Measurements from ENCODE around the gene PLEK2.

The PLEK2 gene

DNA sequence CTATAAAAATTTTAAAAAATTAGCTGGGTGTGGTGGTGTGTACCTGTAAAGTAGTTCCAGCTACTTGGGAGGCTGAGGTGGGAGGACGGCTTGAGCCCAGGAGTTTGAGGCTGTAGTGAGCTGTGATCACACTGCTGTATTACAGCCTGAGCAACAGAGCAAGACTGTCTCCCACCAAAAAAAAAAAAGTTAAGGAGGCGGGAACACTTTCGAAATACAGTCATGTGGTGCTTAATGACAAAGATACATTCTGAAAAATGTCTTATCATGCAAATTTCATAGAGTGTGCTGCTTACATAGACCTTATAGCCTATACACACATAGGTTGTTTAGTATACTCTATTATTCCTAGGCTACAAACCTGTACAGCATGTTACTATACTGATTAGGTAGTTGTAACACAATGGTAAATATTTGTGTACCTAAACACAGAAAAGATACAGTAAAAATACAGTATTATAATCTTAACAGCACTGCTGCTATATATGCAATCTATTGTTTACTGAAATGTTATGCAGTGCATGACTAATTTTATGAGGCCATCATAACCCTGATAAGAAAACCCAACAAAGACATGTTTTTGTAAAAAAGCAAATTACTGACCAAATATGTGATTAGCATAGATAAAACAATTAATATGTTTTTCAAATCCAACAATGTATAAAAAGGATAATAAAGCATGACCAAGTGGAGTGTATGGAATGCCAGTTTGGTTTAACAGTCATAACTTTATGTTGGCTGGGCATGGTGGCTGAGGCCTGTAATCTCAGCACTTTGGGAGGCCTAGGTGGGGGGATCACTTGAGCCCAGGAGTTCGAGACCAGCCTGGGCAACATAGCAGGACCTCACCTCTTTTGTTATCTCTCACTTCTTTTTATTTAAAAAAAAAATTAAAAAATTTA lies 40.5 kb downstream of the PLEK2 start:
- H3K14ac ChIP-seq (ENCODE audit: low read length in 2 of 2) = no peak overlapping the region
- DNase-seq = peak; percentile 41
- peaks cover 1% of the 10 kb centered on the region for H3K4me1 ChIP-seq (ENCODE audit: control insufficient read depth, insufficient read depth, low read depth, low read length)
- H3K27me3 ChIP-seq (ENCODE audit: control insufficient read depth in 1 of 2, insufficient read depth in 1 of 2, low read length in 2 of 2) = no peaks in the 10 kb centered on the region
- peaks cover 16 to 91% of the 10 kb centered on the region in 2 experiments for H3K36me3 ChIP-seq (ENCODE audit: control insufficient read depth in 1 of 2, insufficient read depth in 2 of 2, low read depth in 1 of 2, low read length in 2 of 2)
- H2BK12ac ChIP-seq (ENCODE audit: low read length in 2 of 2) = no peak overlapping the region
- H3K4ac ChIP-seq (ENCODE audit: low read depth in 1 of 2, low read length in 2 of 2) = no peak overlapping the region
- H4K8ac ChIP-seq (ENCODE audit: low read length) = no peak overlapping the region
- no peak overlapping the region for H3K18ac ChIP-seq (ENCODE audit: low read depth in 1 of 2, low read length in 2 of 2)
- H2BK120ac ChIP-seq (ENCODE audit: low read depth, low read length) = no peak overlapping the region
- no peak overlapping the region for H2BK5ac ChIP-seq (ENCODE audit: low read depth, low read length, poor library complexity, severe bottlenecking)
- no peak overlapping the region for H4K91ac ChIP-seq (ENCODE audit: low read length)
- no peak overlapping the region for H3K4me3 ChIP-seq (ENCODE audit: insufficient read depth in 1 of 2, low read depth in 1 of 2, low read length in 2 of 2)
- H2AK5ac ChIP-seq (ENCODE audit: low read length, severe bottlenecking) = no peak overlapping the region
- no peaks in the 10 kb centered on the region for H3K9me3 ChIP-seq (ENCODE audit: control insufficient read depth, low read length)
- WGBS = 100% methylated on average over 1 of the region's 4 CpGs
- H2AFZ ChIP-seq (ENCODE audit: low read depth, low read length) = no peak overlapping the region
- no peak overlapping the region for H3K9ac ChIP-seq (ENCODE audit: low read length)
- H2BK15ac ChIP-seq (ENCODE audit: low read depth, poor library complexity, severe bottlenecking) = no peak overlapping the region
- H3K4me2 ChIP-seq (ENCODE audit: low read length, poor library complexity, severe bottlenecking) = no peak overlapping the region
- no peak overlapping the region for H3K23ac ChIP-seq (ENCODE audit: low read length in 2 of 2)
- H3K79me1 ChIP-seq (replicated peaks; ENCODE audit: low read length, poor library complexity, severe bottlenecking) = peaks cover 25% of the 10 kb centered on the region
- H3K27ac ChIP-seq (ENCODE audit: low read length, poor library complexity, severe bottlenecking) = no peak overlapping the region

- H2BK120ac ChIP-seq (ENCODE audit: low read depth, low read length) = no peak overlapping the region
- no peak overlapping the region for H3K9ac ChIP-seq (ENCODE audit: low read length)
- H2BK12ac ChIP-seq (ENCODE audit: low read length in 2 of 2) = no peak overlapping the region
- H3K4ac ChIP-seq (ENCODE audit: low read depth in 1 of 2, low read length in 2 of 2) = no peak overlapping the region
- peak overlapping the region; percentile 40 for H2BK15ac ChIP-seq (ENCODE audit: low read depth, poor library complexity, severe bottlenecking)
- H3K4me2 ChIP-seq (ENCODE audit: low read length, poor library complexity, severe bottlenecking) = no peak overlapping the region
- no peak overlapping the region for H3K18ac ChIP-seq (ENCODE audit: low read depth in 1 of 2, low read length in 2 of 2)
- peaks cover 1% of the 10 kb centered on the region for H3K4me1 ChIP-seq (ENCODE audit: control insufficient read depth, insufficient read depth, low read depth, low read length)
- H3K14ac ChIP-seq (ENCODE audit: low read length in 2 of 2) = no peak overlapping the region
- H3K79me1 ChIP-seq (replicated peaks; ENCODE audit: low read length, poor library complexity, severe bottlenecking) = peaks cover 25% of the 10 kb centered on the region
- no peak for DNase-seq
- WGBS = 96% methylated on average over 5 of the region's 5 CpGs
- no peak overlapping the region for H2AK5ac ChIP-seq (ENCODE audit: low read length, severe bottlenecking)
- H3K23ac ChIP-seq (ENCODE audit: low read length in 2 of 2) = no peak overlapping the region
- H3K27me3 ChIP-seq (ENCODE audit: control insufficient read depth in 1 of 2, insufficient read depth in 1 of 2, low read length in 2 of 2) = no peaks in the 10 kb centered on the region
- H2AFZ ChIP-seq (ENCODE audit: low read depth, low read length) = no peak overlapping the region
- H4K91ac ChIP-seq (ENCODE audit: low read length) = no peak overlapping the region
- no peaks in the 10 kb centered on the region for H3K9me3 ChIP-seq (ENCODE audit: control insufficient read depth, low read length)
- H3K27ac ChIP-seq (ENCODE audit: low read length, poor library complexity, severe bottlenecking) = no peak overlapping the region
- peaks cover 19 to 91% of the 10 kb centered on the region in 2 experiments for H3K36me3 ChIP-seq (ENCODE audit: control insufficient read depth in 1 of 2, insufficient read depth in 2 of 2, low read depth in 1 of 2, low read length in 2 of 2)
- H3K4me3 ChIP-seq (ENCODE audit: insufficient read depth in 1 of 2, low read depth in 1 of 2, low read length in 2 of 2) = no peak overlapping the region
- H2BK5ac ChIP-seq (ENCODE audit: low read depth, low read length, poor library complexity, severe bottlenecking) = no peak overlapping the region
- no peak overlapping the region for H4K8ac ChIP-seq (ENCODE audit: low read length)
Observed at GRCh38 chr14:67370830-67371229, 41.1 kb downstream of the PLEK2 start.

GRCh38 chr14:67365476-67365875 lies 46.5 kb downstream of the PLEK2 start:
- no peak overlapping the region for H2BK5ac ChIP-seq (ENCODE audit: low read depth, low read length, poor library complexity, severe bottlenecking)

GRCh38 chr14:67360470-67361206 lies 51.3 kb downstream of the PLEK2 start:
- Histone ChIP-seq H3K27ac (ENCODE audit: low read length, poor library complexity, severe bottlenecking) (peak overlapping the region; percentile 95), H4K91ac (ENCODE audit: low read length) (no peak overlapping the region), H3K4me2 (ENCODE audit: low read length, poor library complexity, severe bottlenecking) (peak overlapping the region; percentile 94), H3K9ac (ENCODE audit: low read length) (peak overlapping the region; percentile 95), H3K79me1 (replicated peaks; ENCODE audit: low read length, poor library complexity, severe bottlenecking) (peaks cover 3% of the 10 kb centered on the region), H2BK15ac (ENCODE audit: low read depth, poor library complexity, severe bottlenecking) (peak overlapping the region; percentile 41), H3K27me3 (ENCODE audit: control insufficient read depth in 1 of 2, insufficient read depth in 1 of 2, low read length in 2 of 2) (no peaks in the 10 kb centered on the region), H3K36me3 (ENCODE audit: control insufficient read depth in 1 of 2, insufficient read depth in 2 of 2, low read depth in 1 of 2, low read length in 2 of 2) (peaks cover 0 to 24% of the 10 kb centered on the region in 2 experiments), H3K23ac (ENCODE audit: low read length in 2 of 2) (peak overlapping the region in 1 of 2 experiments; percentile 89), H3K18ac (ENCODE audit: low read depth in 1 of 2, low read length in 2 of 2) (peak overlapping the region in 1 of 2 experiments; percentile 87), H2BK5ac (ENCODE audit: low read depth, low read length, poor library complexity, severe bottlenecking) (no peak overlapping the region), H2BK120ac (ENCODE audit: low read depth, low read length) (no peak overlapping the region), H2AK5ac (ENCODE audit: low read length, severe bottlenecking) (peak overlapping the region; percentile 31), H3K4ac (ENCODE audit: low read depth in 1 of 2, low read length in 2 of 2) (peak overlapping the region in 1 of 2 experiments; percentile 85), H3K4me3 (ENCODE audit: insufficient read depth in 1 of 2, low read depth in 1 of 2, low read length in 2 of 2) (peak overlapping the region; percentile 74 to 94), H3K9me3 (ENCODE audit: control insufficient read depth, low read length) (no peaks in the 10 kb centered on the region), H2AFZ (ENCODE audit: low read depth, low read length) (peak overlapping the region; percentile 36), H3K4me1 (ENCODE audit: control insufficient read depth, insufficient read depth, low read depth, low read length) (peaks cover 8% of the 10 kb centered on the region), H3K14ac (ENCODE audit: low read length in 2 of 2) (peak overlapping the region in 1 of 2 experiments; percentile 92), H2BK12ac (ENCODE audit: low read length in 2 of 2) (peak overlapping the region in 1 of 2 experiments; percentile 54), H4K8ac (ENCODE audit: low read length) (peak overlapping the region; percentile 5)
- WGBS = under 1% methylated on average over 27 of the region's 34 CpGs
- no peak for DNase-seq

More at GRCh38 chr14:67365476-67365875, 46.5 kb downstream of the PLEK2 start:
- H3K36me3 ChIP-seq (ENCODE audit: control insufficient read depth in 1 of 2, insufficient read depth in 2 of 2, low read depth in 1 of 2, low read length in 2 of 2) = peaks cover 16 to 68% of the 10 kb centered on the region in 2 experiments
- H2AFZ ChIP-seq (ENCODE audit: low read depth, low read length) = no peak overlapping the region
- no peak overlapping the region for H2BK15ac ChIP-seq (ENCODE audit: low read depth, poor library complexity, severe bottlenecking)
- H3K18ac ChIP-seq (ENCODE audit: low read depth in 1 of 2, low read length in 2 of 2) = no peak overlapping the region
- H3K9me3 ChIP-seq (ENCODE audit: control insufficient read depth, low read length) = no peaks in the 10 kb centered on the region
- WGBS = 100% methylated on average over 1 of the region's 4 CpGs
- H3K27me3 ChIP-seq (ENCODE audit: control insufficient read depth in 1 of 2, insufficient read depth in 1 of 2, low read length in 2 of 2) = no peaks in the 10 kb centered on the region
- H3K4me2 ChIP-seq (ENCODE audit: low read length, poor library complexity, severe bottlenecking) = no peak overlapping the region
- H2BK120ac ChIP-seq (ENCODE audit: low read depth, low read length) = no peak overlapping the region
- no peak overlapping the region for H3K4me3 ChIP-seq (ENCODE audit: insufficient read depth in 1 of 2, low read depth in 1 of 2, low read length in 2 of 2)
- no peak overlapping the region for H3K14ac ChIP-seq (ENCODE audit: low read length in 2 of 2)
- H2BK12ac ChIP-seq (ENCODE audit: low read length in 2 of 2) = no peak overlapping the region
- no peak overlapping the region for H4K91ac ChIP-seq (ENCODE audit: low read length)
- no peak overlapping the region for H4K8ac ChIP-seq (ENCODE audit: low read length)
- H3K79me1 ChIP-seq (replicated peaks; ENCODE audit: low read length, poor library complexity, severe bottlenecking) = peaks cover 15% of the 10 kb centered on the region
- H3K9ac ChIP-seq (ENCODE audit: low read length) = no peak overlapping the region
- no peak overlapping the region for H3K4ac ChIP-seq (ENCODE audit: low read depth in 1 of 2, low read length in 2 of 2)
- no peak overlapping the region for H3K27ac ChIP-seq (ENCODE audit: low read length, poor library complexity, severe bottlenecking)
- no peak for DNase-seq
- H2AK5ac ChIP-seq (ENCODE audit: low read length, severe bottlenecking) = no peak overlapping the region
- peaks cover 2% of the 10 kb centered on the region for H3K4me1 ChIP-seq (ENCODE audit: control insufficient read depth, insufficient read depth, low read depth, low read length)
- no peak overlapping the region for H3K23ac ChIP-seq (ENCODE audit: low read length in 2 of 2)
